PC-9 (cell line): ENCODE results near the gene MYO5B.
"Not testable (repeated sequence)": the region's sequence is repeated elsewhere in the genome, so short reads cannot be mapped to it uniquely, and the experiment has no call there.

Experiments
- CTCF ChIP-seq: fragments of 200-600 bp; sonication (generic); conservative IDR thresholded peaks from 2 replicates; pipeline ENCODE4 v1.6.1; 2017; ENCODE audit warnings: mixed run types, antibody characterized with exemption, mild to moderate bottlenecking, moderate library complexity
- EZH2 ChIP-seq: fragments of 200-600 bp; sonication (generic); IDR thresholded peaks from 2 replicates; pipeline ENCODE4 v1.8.0; 2017; ENCODE audit warnings: antibody characterized with exemption, low read depth

GRCh38 chr18:49783631-49784030 lies 411.3 kb downstream of the MYO5B start:
- not testable (repeated sequence) for TF ChIP-seq CTCF, EZH2
